HepG2 (cell line): ENCODE results near the gene LRFN2. TPM values are rescaled to one million over a fixed set of nuclear protein-coding genes. Genes with fewer than 3 reads are reported as not detected.

Experiments
- ATAC-seq: fragments of 200-7000 bp; cut with Tn5 transposase; 3 replicates; pipeline ENCODE4 v1.9.1; 2020; ENCODE audit warnings: mild to moderate bottlenecking, moderate library complexity
- BruUV-seq: library from RNA; stranded (reverse); fragments of 400-500 nt; replicated peaks from 2 replicates; lab custom pipeline; 2021; lab: Mats Ljungman, UMichigan
- CTCF ChIA-PET: fragments of 300-600 bp; formaldehyde crosslinking; extraction: SDS; loops from one replicate; lab custom pipeline; 2021; ENCODE audit warnings: low total read pairs, inconsistent platforms, low intra/inter-chr PET ratio; lab: Yijun Ruan, JAX
- POLR2A ChIA-PET: fragments of 350-600 bp; sonication (Branson Sonifier 250); formaldehyde crosslinking; loops from one replicate; lab custom pipeline; 2020; ENCODE audit warnings: antibody characterized with exemption, inconsistent platforms; lab: Yijun Ruan, JAX
- DNase-seq: peaks from one replicate; pipeline ENCODE4 v3.0.0-alpha.2; 2015; ENCODE audit warnings: low spot score
- FAIRE-seq: peaks from 3 replicates; lab custom pipeline; 2011; peaks lifted over from hg19 to GRCh38; lab: Jason Lieb, UNC
- H2AFZ ChIP-seq: one replicate; pipeline ENCODE4 v1.6.1; 2011; ENCODE audit warnings: low read length, inconsistent platforms
- H3K27ac ChIP-seq: fragments of 300-600 bp; 3 replicates; pipeline ENCODE4 v1.8.0; 2011; ENCODE audit warnings: mixed run types, mild to moderate bottlenecking, mixed read lengths, low read length, inconsistent platforms; ENCODE audit not compliant: insufficient read depth; ENCODE audit errors: extremely low read length
- H3K27me3 ChIP-seq, 2 experiments: fragments of 200-600 bp in 1 of 2; 2 replicates in 1 of 2; 3 replicates in 1 of 2; pipeline versions ENCODE4 v1.6.0 to v1.8.0; 2011; ENCODE audit warnings: low read length in 2 of 2, mild to moderate bottlenecking in 2 of 2, moderate library complexity in 2 of 2, inconsistent platforms in 1 of 2; ENCODE audit not compliant: insufficient read depth in 2 of 2, control insufficient read depth in 1 of 2
- H3K36me3 ChIP-seq, 2 experiments: fragments of 200-600 bp in 1 of 2; replicated peaks in 1 of 2; 2 replicates in 1 of 2; 3 replicates in 1 of 2; pipeline versions ENCODE4 v1.5.1 to v1.8.0; 2011; ENCODE audit warnings: low read length in 2 of 2, inconsistent platforms in 1 of 2; ENCODE audit not compliant: insufficient read depth in 2 of 2, control insufficient read depth in 1 of 2
- H3K4me1 ChIP-seq: 2 replicates; pipeline ENCODE4 v1.5.1; 2012; ENCODE audit warnings: low read length, inconsistent platforms; ENCODE audit not compliant: insufficient read depth
- H3K4me2 ChIP-seq: 2 replicates; pipeline ENCODE4 v1.6.0; 2011; ENCODE audit warnings: low read depth, low read length, inconsistent platforms
- H3K4me3 ChIP-seq, 3 experiments: fragments of 200-600 bp in 1 of 3; sonication (generic), shearing (Covaris generic) in 1 of 3; replicated peaks in 1 of 3; 2 replicates each; pipeline ENCODE4 v1.5.1; 2011 to 2016; ENCODE audit warnings: low read length in 3 of 3, inconsistent platforms in 2 of 3, low read depth in 2 of 3, mild to moderate bottlenecking in 2 of 3, control low read depth in 1 of 3, mixed read lengths in 1 of 3; ENCODE audit not compliant: insufficient read depth in 1 of 3
- H3K79me2 ChIP-seq: one replicate; pipeline ENCODE4 v1.6.1; 2011; ENCODE audit warnings: low read length, inconsistent platforms; ENCODE audit not compliant: insufficient read depth
- H3K9ac ChIP-seq: 2 replicates; pipeline ENCODE4 v1.6.0; 2011; ENCODE audit warnings: mild to moderate bottlenecking, low read depth, low read length, inconsistent platforms; ENCODE audit not compliant: insufficient read depth
- H3K9me3 ChIP-seq: 2 replicates; pipeline ENCODE4 v1.5.1; 2012; ENCODE audit warnings: mild to moderate bottlenecking, low read length
- H4K20me1 ChIP-seq: 2 replicates; pipeline ENCODE4 v1.6.0; 2011; ENCODE audit warnings: inconsistent platforms, mild to moderate bottlenecking, low read length, moderate library complexity; ENCODE audit not compliant: insufficient read depth
- ATF7 ChIP-seq, 2 experiments: fragments of 450-650 bp in 1 of 2; sonication (generic) in 1 of 2; formaldehyde crosslinking in 1 of 2; IDR thresholded peaks; 2 replicates each; pipeline versions ENCODE4 v1.4.0 to v1.6.1; 2016 to 2020; ENCODE audit warnings: antibody characterized with exemption in 1 of 2, mild to moderate bottlenecking in 1 of 2, missing genetic modification reagents in 1 of 2
- CSRNP1 ChIP-seq: sonication (generic); formaldehyde crosslinking; IDR thresholded peaks from 2 replicates; pipeline ENCODE4 v1.8.1; 2023; ENCODE audit warnings: mild to moderate bottlenecking, missing genetic modification reagents
- CTCF ChIP-seq: sonication (generic); formaldehyde crosslinking; IDR thresholded peaks from 2 replicates; pipeline ENCODE4 v1.5.0; 2020; ENCODE audit warnings: mild to moderate bottlenecking, missing genetic modification reagents, moderate library complexity
- GPN1 ChIP-seq: sonication (generic); formaldehyde crosslinking; IDR thresholded peaks from 2 replicates; pipeline ENCODE4 v1.5.1; 2020; ENCODE audit warnings: missing genetic modification reagents, borderline replicate concordance
- POLR2A ChIP-seq, 2 experiments: IDR thresholded peaks; 2 replicates each; pipeline ENCODE4 v1.6.1; 2011; ENCODE audit warnings: low read depth in 2 of 2, low read length in 2 of 2, mild to moderate bottlenecking in 1 of 2, moderate library complexity in 1 of 2; ENCODE audit not compliant: insufficient read depth in 1 of 2
- ZNF432 ChIP-seq: sonication (generic); formaldehyde crosslinking; IDR thresholded peaks from 2 replicates; pipeline ENCODE4 v1.5.0; 2020; ENCODE audit warnings: missing genetic modification reagents, mild to moderate bottlenecking, borderline replicate concordance
- ZNF576 ChIP-seq: sonication (generic); formaldehyde crosslinking; IDR thresholded peaks from 2 replicates; pipeline ENCODE4 v1.4.0; 2020; ENCODE audit warnings: mild to moderate bottlenecking, missing genetic modification reagents
- ZSCAN25 ChIP-seq: sonication (generic); formaldehyde crosslinking; IDR thresholded peaks from 2 replicates; pipeline ENCODE4 v1.8.0; 2022; ENCODE audit warnings: mild to moderate bottlenecking, missing genetic modification reagents
- WGBS: methylation state at CpG from one replicate; pipeline ENCODE4 v1.1.6; 2017; ENCODE audit warnings: low lambda C conversion rate; 5-methylcytosine and 5-hydroxymethylcytosine counted together
- in situ Hi-C: cut with HindIII; loops from 2 replicates; pipeline ENCODE4 v1.10.0; 2017; ENCODE audit warnings: low pct_unique_long_range_greater_than_20kb; ENCODE audit not compliant: extremely low pct_ligation_motif_present
- intact Hi-C: fragments of 100-400 bp; cut with micrococcal nuclease; formaldehyde crosslinking; loops from one replicate; pipeline ENCODE4 v1.10.0; 2022; ENCODE audit not compliant: unreplicated experiment
- polyA plus RNA-seq, 8 experiments: library from polyadenylated mRNA; depleted of rRNA in 3 of 8; stranded (reverse) in 7 of 8; unstranded in 1 of 8; fragments of >200 nt; fragmentation: Illumina TruSeq in 4 of 8; extraction: Trizol in 4 of 8; gene quantifications; 2 replicates each; pipeline versions ENCODE4 v1.2.1 to v1.2.3, GENCODE V29; 2011 to 2016; ENCODE audit warnings: low read depth in 4 of 8, missing spikeins in 1 of 8, mixed read lengths in 1 of 8; ENCODE audit not compliant: insufficient read depth in 1 of 8
- total RNA-seq, 5 experiments: library from RNA; depleted of rRNA; stranded (reverse); fragments of >200 nt; fragmentation: Illumina TruSeq; extraction: Trizol; gene quantifications; 2 replicates each; pipeline ENCODE4 v1.2.3, GENCODE V29; 2016; ENCODE audit warnings: low read depth in 1 of 5

LRFN2 gene
- total and polyA plus RNA-seq, 2 of the 13 experiments (the other 11 are each of a cell fraction or from before 2014, with no cell fraction given), result not detected

GRCh38 chr6:40476673-40477072 lies 110.5 kb downstream of the LRFN2 start:
- H3K4me3 ChIP-seq, result no peak overlapping the region
- FAIRE-seq (no peak), DNase-seq (no peak), ATAC-seq (no peak)
- no peaks in the 10 kb centered on the region for H3K79me2 ChIP-seq
- in situ Hi-C loops (no loop called here), intact Hi-C loops (no loop called here)
- H2AFZ ChIP-seq, result no peak overlapping the region
- TF ChIP-seq ATF7 (IDR thresholded peaks at IDR 0.05) (no peak), ATF7 (CRISPR knock-in tag; IDR thresholded peaks at IDR 0.05) (no peak)
- no peak overlapping the region for H3K4me2 ChIP-seq
- peaks cover 0 to 16% of the 10 kb centered on the region in 2 experiments; a peak in 3 of 5 replicates for H3K27me3 ChIP-seq
- H3K9me3 ChIP-seq, result no peaks in the 10 kb centered on the region
- H3K4me1 ChIP-seq, result no peaks in the 10 kb centered on the region
- H3K36me3 ChIP-seq, result no peaks in the 10 kb centered on the region
- WGBS, result 6% methylated on average over 5 of the region's 6 CpGs
- no peaks in the 10 kb centered on the region for H4K20me1 ChIP-seq
- POLR2A ChIA-PET, result no interaction called here
- CTCF ChIA-PET, result no interaction called here
- H3K9ac ChIP-seq, result no peak overlapping the region
- no TSS peak for BruUV-seq
- no peak overlapping the region for H3K27ac ChIP-seq

GRCh38 chr6:40474937-40475336 lies 112.2 kb downstream of the LRFN2 start:
- no peak overlapping the region for H3K9ac ChIP-seq
- no peak overlapping the region for H2AFZ ChIP-seq
- H3K27me3 ChIP-seq, result peaks cover 0 to 16% of the 10 kb centered on the region in 2 experiments; a peak in 3 of 5 replicates
- no peaks in the 10 kb centered on the region for H3K9me3 ChIP-seq
- DNase-seq (no peak), FAIRE-seq (no peak), ATAC-seq (peak; percentile 46; the same call in 2 of the 3 replicates)
- no peaks in the 10 kb centered on the region for H3K4me1 ChIP-seq
- H3K4me2 ChIP-seq, result no peak overlapping the region
- in situ Hi-C loops, result no loop called here
- TF ChIP-seq ZSCAN25, result no peak
- peak; percentile 35; the same call in 1 of the 2 replicates for TF ChIP-seq CTCF (CRISPR knock-in tag)
- no peak for TF ChIP-seq POLR2A (IDR thresholded peaks at IDR 0.05; ENCODE audit: insufficient read depth in 1 of 2, low read depth in 2 of 2, low read length in 2 of 2)
- TF ChIP-seq ZNF432 (CRISPR knock-in tag), result no peak
- no peak for TF ChIP-seq ZNF576 (CRISPR knock-in tag)
- TF ChIP-seq CSRNP1 (CRISPR knock-in tag), result no peak
- no peak for TF ChIP-seq GPN1 (CRISPR knock-in tag)
- intact Hi-C loops, result no loop called here
- no peaks in the 10 kb centered on the region for H3K79me2 ChIP-seq
- ChIA-PET POLR2A (no interaction called here), CTCF (no interaction called here)
- no TSS peak for BruUV-seq
- H3K4me3 ChIP-seq, result no peak overlapping the region
- no peaks in the 10 kb centered on the region for H4K20me1 ChIP-seq
- WGBS, result 17% methylated on average over 3 of the region's 3 CpGs
- no peak overlapping the region for H3K27ac ChIP-seq
- no peaks in the 10 kb centered on the region for H3K36me3 ChIP-seq
